SH-SY5Y (cell line): Measurements from ENCODE around the gene ARHGAP31.

ENCODE experiments used
- GATA2 ChIP-seq: IDR thresholded peaks from 2 replicates; pipeline ENCODE4 v1.6.1; 2011; ENCODE audit warnings: mild to moderate bottlenecking, low read depth, low read length
- GATA3 ChIP-seq: IDR thresholded peaks from 2 replicates; pipeline ENCODE4 v1.6.1; 2011; ENCODE audit warnings: low read depth, mild to moderate bottlenecking, low read length, moderate library complexity

GRCh38 chr3:119434703-119435102, 140.5 kb downstream of the ARHGAP31 start:
- TF ChIP-seq GATA3, result peak; percentile 79
- TF ChIP-seq GATA2, result peak; percentile 65; the same call in 1 of the 2 replicates
